ENCODE data around the gene PDE1A.
A peak's percentile ranks its signal among the peaks of the same experiment; 100 is the strongest.

PDE1A gene

GRCh38 chr2:182381225-182381624 lies 45.6 kb downstream of the PDE1A start:
- Histone ChIP-seq H3K9me3 (ENCODE audit: control insufficient read depth in 1 of 2, low read length in 2 of 2) (peaks cover 8 to 11% of the 10 kb centered on the region in 2 donors), H3K27ac (ENCODE audit: low read depth, low read length) (no peak overlapping the region), H3K9ac (ENCODE audit: low read depth in 1 of 2, low read length in 2 of 2) (no peak overlapping the region), H3K36me3 (ENCODE audit: control insufficient read depth in 1 of 2, insufficient read depth in 2 of 2, low read length in 2 of 2) (no peaks in the 10 kb centered on the region), H3K27me3 (ENCODE audit: control insufficient read depth in 1 of 2, insufficient read depth in 2 of 2, low read length in 2 of 2) (no peaks in the 10 kb centered on the region), H3K4me1 (ENCODE audit: control insufficient read depth in 1 of 2, insufficient read depth in 2 of 2, low read length in 2 of 2) (peaks cover 0 to 5% of the 10 kb centered on the region in 2 donors), H3K4me3 (ENCODE audit: low read depth in 1 of 2, low read length in 2 of 2) (no peak overlapping the region)

- Histone ChIP-seq H3K4me3 (ENCODE audit: low read depth in 1 of 2, low read length in 2 of 2) (no peak overlapping the region), H3K4me1 (ENCODE audit: control insufficient read depth in 1 of 2, insufficient read depth in 2 of 2, low read length in 2 of 2) (peaks cover 0 to 5% of the 10 kb centered on the region in 2 donors), H3K27me3 (ENCODE audit: control insufficient read depth in 1 of 2, insufficient read depth in 2 of 2, low read length in 2 of 2) (no peaks in the 10 kb centered on the region), H3K36me3 (ENCODE audit: control insufficient read depth in 1 of 2, insufficient read depth in 2 of 2, low read length in 2 of 2) (no peaks in the 10 kb centered on the region), H3K9me3 (ENCODE audit: control insufficient read depth in 1 of 2, low read length in 2 of 2) (peaks cover 8 to 9% of the 10 kb centered on the region in 2 donors), H3K9ac (ENCODE audit: low read depth in 1 of 2, low read length in 2 of 2) (no peak overlapping the region), H3K27ac (ENCODE audit: low read depth, low read length) (no peak overlapping the region)
Measured at GRCh38 chr2:182379241-182379640, 47.6 kb downstream of the PDE1A start.

GRCh38 chr2:182378759-182379158 lies 48.1 kb downstream of the PDE1A start:
- H3K27ac ChIP-seq (ENCODE audit: low read depth, low read length): no peak overlapping the region
- no peak overlapping the region for H3K9ac ChIP-seq (ENCODE audit: low read depth in 1 of 2, low read length in 2 of 2)
- H3K36me3 ChIP-seq (ENCODE audit: control insufficient read depth in 1 of 2, insufficient read depth in 2 of 2, low read length in 2 of 2): no peaks in the 10 kb centered on the region
- H3K27me3 ChIP-seq (ENCODE audit: control insufficient read depth in 1 of 2, insufficient read depth in 2 of 2, low read length in 2 of 2): no peaks in the 10 kb centered on the region
- H3K4me3 ChIP-seq (ENCODE audit: low read depth in 1 of 2, low read length in 2 of 2): no peak overlapping the region
- H3K9me3 ChIP-seq (ENCODE audit: control insufficient read depth in 1 of 2, low read length in 2 of 2): peaks cover 4 to 7% of the 10 kb centered on the region in 2 donors
- peaks cover 0 to 5% of the 10 kb centered on the region in 2 donors for H3K4me1 ChIP-seq (ENCODE audit: control insufficient read depth in 1 of 2, insufficient read depth in 2 of 2, low read length in 2 of 2)

- Histone ChIP-seq H3K9me3 (ENCODE audit: control insufficient read depth in 1 of 2, low read length in 2 of 2) (peaks cover 2 to 3% of the 10 kb centered on the region in 2 donors), H3K4me3 (ENCODE audit: low read depth in 1 of 2, low read length in 2 of 2) (no peak overlapping the region), H3K27ac (ENCODE audit: low read depth, low read length) (no peak overlapping the region), H3K36me3 (ENCODE audit: control insufficient read depth in 1 of 2, insufficient read depth in 2 of 2, low read length in 2 of 2) (no peaks in the 10 kb centered on the region), H3K27me3 (ENCODE audit: control insufficient read depth in 1 of 2, insufficient read depth in 2 of 2, low read length in 2 of 2) (no peaks in the 10 kb centered on the region), H3K4me1 (ENCODE audit: control insufficient read depth in 1 of 2, insufficient read depth in 2 of 2, low read length in 2 of 2) (peaks cover 0 to 10% of the 10 kb centered on the region in 2 donors), H3K9ac (ENCODE audit: low read depth in 1 of 2, low read length in 2 of 2) (no peak overlapping the region)
Measured at GRCh38 chr2:182377467-182377866, 49.4 kb downstream of the PDE1A start.

DNA sequence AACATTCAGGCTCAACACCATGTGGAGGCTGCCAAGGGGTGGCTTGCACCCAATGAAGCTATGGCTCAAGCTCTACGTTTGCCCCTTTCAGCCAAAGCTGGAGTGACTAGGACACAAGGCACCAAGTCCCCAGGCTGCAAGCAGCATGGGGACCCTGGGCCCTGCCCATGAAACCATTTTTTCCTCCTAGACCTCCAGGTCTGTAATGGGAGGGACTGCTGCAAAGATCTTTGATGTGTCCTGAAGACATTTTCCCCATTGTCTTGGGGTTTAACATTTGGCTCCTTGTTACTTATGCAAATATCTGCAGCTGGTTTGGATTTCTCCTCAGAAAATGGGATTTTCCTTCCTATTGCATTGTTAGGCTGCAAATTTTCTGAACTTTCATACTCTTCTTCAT lies 51.0 kb downstream of the PDE1A start:
- Histone ChIP-seq H3K4me3 (ENCODE audit: low read depth in 1 of 2, low read length in 2 of 2) (no peak overlapping the region), H3K9me3 (ENCODE audit: control insufficient read depth in 1 of 2, low read length in 2 of 2) (peaks cover 2 to 3% of the 10 kb centered on the region in 2 donors), H3K4me1 (ENCODE audit: control insufficient read depth in 1 of 2, insufficient read depth in 2 of 2, low read length in 2 of 2) (peaks cover 0 to 12% of the 10 kb centered on the region in 2 donors)

DNA sequence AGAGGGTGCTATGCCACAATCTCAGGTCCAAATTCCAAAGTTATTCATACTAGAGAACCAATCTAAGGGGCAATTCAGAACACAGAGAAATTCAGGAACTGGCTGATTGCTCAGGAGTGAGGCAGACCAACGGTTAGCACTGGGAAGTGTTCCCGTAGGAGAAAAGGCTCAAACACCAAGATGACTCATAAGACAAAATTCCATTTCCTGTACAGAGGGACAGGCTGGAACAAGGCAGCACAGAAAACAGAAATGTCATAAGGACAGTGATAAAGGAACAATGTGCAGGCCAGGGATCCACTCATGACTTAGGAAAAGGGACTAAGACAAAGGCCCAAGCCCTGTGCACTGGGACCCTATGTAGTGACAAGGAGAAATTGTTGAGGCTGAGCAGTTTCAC lies 54.2 kb downstream of the PDE1A start:
- Histone ChIP-seq H3K4me3 (ENCODE audit: low read depth in 1 of 2, low read length in 2 of 2) (peak overlapping the region in 1 of 2 donors; percentile 8), H3K27me3 (ENCODE audit: control insufficient read depth in 1 of 2, insufficient read depth in 2 of 2, low read length in 2 of 2) (no peaks in the 10 kb centered on the region), H3K9ac (ENCODE audit: low read depth in 1 of 2, low read length in 2 of 2) (no peak overlapping the region), H3K36me3 (ENCODE audit: control insufficient read depth in 1 of 2, insufficient read depth in 2 of 2, low read length in 2 of 2) (no peaks in the 10 kb centered on the region), H3K9me3 (ENCODE audit: control insufficient read depth in 1 of 2, low read length in 2 of 2) (peaks cover 2 to 3% of the 10 kb centered on the region in 2 donors), H3K27ac (ENCODE audit: low read depth, low read length) (no peak overlapping the region), H3K4me1 (ENCODE audit: control insufficient read depth in 1 of 2, insufficient read depth in 2 of 2, low read length in 2 of 2) (peaks cover 0 to 8% of the 10 kb centered on the region in 2 donors)

More for the DNA sequence above, 51.0 kb downstream of the PDE1A start:
- no peaks in the 10 kb centered on the region for H3K27me3 ChIP-seq (ENCODE audit: control insufficient read depth in 1 of 2, insufficient read depth in 2 of 2, low read length in 2 of 2)
- H3K36me3 ChIP-seq (ENCODE audit: control insufficient read depth in 1 of 2, insufficient read depth in 2 of 2, low read length in 2 of 2): no peaks in the 10 kb centered on the region
- no peak overlapping the region for H3K27ac ChIP-seq (ENCODE audit: low read depth, low read length)
- no peak overlapping the region for H3K9ac ChIP-seq (ENCODE audit: low read depth in 1 of 2, low read length in 2 of 2)

DNA sequence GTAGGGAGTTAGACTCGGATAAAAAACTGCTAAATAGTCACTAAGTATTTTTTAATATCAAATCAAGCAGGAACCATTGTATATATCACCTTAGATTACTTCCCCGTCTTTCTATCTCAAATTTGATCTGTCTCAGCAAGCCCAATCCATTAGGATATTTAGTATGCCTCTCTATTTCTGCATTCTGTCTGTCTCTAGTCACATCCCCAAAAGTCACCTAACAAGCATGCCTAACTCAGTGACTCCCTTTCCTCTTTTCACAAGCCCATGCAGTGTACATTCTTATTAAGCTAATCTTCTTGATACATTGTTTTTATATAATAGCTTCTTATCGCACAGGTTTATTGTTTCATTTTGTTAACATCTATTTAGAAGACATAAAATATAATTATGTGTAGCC lies 57.8 kb downstream of the PDE1A start:
- Histone ChIP-seq H3K9me3 (ENCODE audit: control insufficient read depth in 1 of 2, low read length in 2 of 2) (no peaks in the 10 kb centered on the region), H3K36me3 (ENCODE audit: control insufficient read depth in 1 of 2, insufficient read depth in 2 of 2, low read length in 2 of 2) (no peaks in the 10 kb centered on the region), H3K27me3 (ENCODE audit: control insufficient read depth in 1 of 2, insufficient read depth in 2 of 2, low read length in 2 of 2) (no peaks in the 10 kb centered on the region), H3K9ac (ENCODE audit: low read depth in 1 of 2, low read length in 2 of 2) (no peak overlapping the region), H3K4me3 (ENCODE audit: low read depth in 1 of 2, low read length in 2 of 2) (no peak overlapping the region), H3K4me1 (ENCODE audit: control insufficient read depth in 1 of 2, insufficient read depth in 2 of 2, low read length in 2 of 2) (peaks cover 0 to 8% of the 10 kb centered on the region in 2 donors), H3K27ac (ENCODE audit: low read depth, low read length) (no peak overlapping the region)

DNA sequence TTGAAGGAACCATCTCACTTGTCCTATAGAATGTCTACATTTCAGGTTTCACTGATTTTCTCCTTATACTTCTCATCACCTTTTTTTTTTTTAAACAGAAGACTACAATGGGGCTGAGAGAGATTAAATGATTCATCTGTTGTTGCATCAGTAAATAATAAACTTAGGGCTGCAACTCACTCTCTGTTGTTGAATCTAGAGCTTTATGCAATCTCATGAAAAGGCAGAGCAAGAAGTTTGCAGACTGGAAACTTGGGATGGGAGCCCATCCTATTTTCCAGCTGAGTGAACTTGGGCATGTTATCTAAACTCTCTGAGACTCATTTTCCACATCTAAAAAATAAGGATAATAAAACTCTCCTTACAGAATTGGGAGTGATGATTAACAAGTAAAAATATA lies 58.4 kb downstream of the PDE1A start:
- H3K4me1 ChIP-seq (ENCODE audit: control insufficient read depth in 1 of 2, insufficient read depth in 2 of 2, low read length in 2 of 2): peaks cover 0 to 8% of the 10 kb centered on the region in 2 donors
- H3K27me3 ChIP-seq (ENCODE audit: control insufficient read depth in 1 of 2, insufficient read depth in 2 of 2, low read length in 2 of 2): no peaks in the 10 kb centered on the region
- H3K27ac ChIP-seq (ENCODE audit: low read depth, low read length): no peak overlapping the region
- no peaks in the 10 kb centered on the region for H3K9me3 ChIP-seq (ENCODE audit: control insufficient read depth in 1 of 2, low read length in 2 of 2)
- no peaks in the 10 kb centered on the region for H3K36me3 ChIP-seq (ENCODE audit: control insufficient read depth in 1 of 2, insufficient read depth in 2 of 2, low read length in 2 of 2)
- H3K4me3 ChIP-seq (ENCODE audit: low read depth in 1 of 2, low read length in 2 of 2): no peak overlapping the region
- H3K9ac ChIP-seq (ENCODE audit: low read depth in 1 of 2, low read length in 2 of 2): no peak overlapping the region

DNA sequence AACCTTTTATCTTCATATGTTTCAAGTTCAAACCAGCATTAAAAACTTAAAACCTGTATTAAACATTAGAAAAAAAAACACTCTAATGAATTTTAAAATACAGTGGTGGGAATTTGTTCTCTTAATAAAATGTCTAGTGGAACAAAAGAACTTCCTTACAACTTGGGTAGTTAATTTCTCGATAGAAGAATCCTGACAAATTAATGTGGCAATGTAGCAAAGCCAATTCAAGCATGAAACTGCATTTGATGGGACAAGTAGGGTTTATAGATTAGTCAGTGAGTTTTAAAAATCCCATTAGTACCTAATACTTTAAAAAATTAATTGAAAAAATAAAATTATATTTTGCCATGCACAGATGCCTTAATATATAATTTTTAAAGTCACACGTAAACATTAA lies 59.4 kb downstream of the PDE1A start:
- Histone ChIP-seq H3K4me1 (ENCODE audit: control insufficient read depth in 1 of 2, insufficient read depth in 2 of 2, low read length in 2 of 2) (peaks cover 0 to 2% of the 10 kb centered on the region in 2 donors), H3K27me3 (ENCODE audit: control insufficient read depth in 1 of 2, insufficient read depth in 2 of 2, low read length in 2 of 2) (no peaks in the 10 kb centered on the region), H3K9ac (ENCODE audit: low read depth in 1 of 2, low read length in 2 of 2) (no peak overlapping the region), H3K4me3 (ENCODE audit: low read depth in 1 of 2, low read length in 2 of 2) (no peak overlapping the region), H3K9me3 (ENCODE audit: control insufficient read depth in 1 of 2, low read length in 2 of 2) (no peaks in the 10 kb centered on the region), H3K36me3 (ENCODE audit: control insufficient read depth in 1 of 2, insufficient read depth in 2 of 2, low read length in 2 of 2) (no peaks in the 10 kb centered on the region), H3K27ac (ENCODE audit: low read depth, low read length) (no peak overlapping the region)

GRCh38 chr2:182366628-182367027 lies 60.2 kb downstream of the PDE1A start:
- Histone ChIP-seq H3K4me3 (ENCODE audit: low read depth in 1 of 2, low read length in 2 of 2) (no peak overlapping the region), H3K36me3 (ENCODE audit: control insufficient read depth in 1 of 2, insufficient read depth in 2 of 2, low read length in 2 of 2) (no peaks in the 10 kb centered on the region), H3K9me3 (ENCODE audit: control insufficient read depth in 1 of 2, low read length in 2 of 2) (no peaks in the 10 kb centered on the region), H3K27me3 (ENCODE audit: control insufficient read depth in 1 of 2, insufficient read depth in 2 of 2, low read length in 2 of 2) (no peaks in the 10 kb centered on the region), H3K4me1 (ENCODE audit: control insufficient read depth in 1 of 2, insufficient read depth in 2 of 2, low read length in 2 of 2) (no peaks in the 10 kb centered on the region), H3K27ac (ENCODE audit: low read depth, low read length) (no peak overlapping the region), H3K9ac (ENCODE audit: low read depth in 1 of 2, low read length in 2 of 2) (no peak overlapping the region)

- Histone ChIP-seq H3K27ac (ENCODE audit: low read depth, low read length) (no peak overlapping the region), H3K9me3 (ENCODE audit: control insufficient read depth in 1 of 2, low read length in 2 of 2) (no peaks in the 10 kb centered on the region), H3K4me1 (ENCODE audit: control insufficient read depth in 1 of 2, insufficient read depth in 2 of 2, low read length in 2 of 2) (no peaks in the 10 kb centered on the region), H3K4me3 (ENCODE audit: low read depth in 1 of 2, low read length in 2 of 2) (no peak overlapping the region), H3K36me3 (ENCODE audit: control insufficient read depth in 1 of 2, insufficient read depth in 2 of 2, low read length in 2 of 2) (no peaks in the 10 kb centered on the region), H3K27me3 (ENCODE audit: control insufficient read depth in 1 of 2, insufficient read depth in 2 of 2, low read length in 2 of 2) (no peaks in the 10 kb centered on the region), H3K9ac (ENCODE audit: low read depth in 1 of 2, low read length in 2 of 2) (no peak overlapping the region)
Measured at GRCh38 chr2:182365855-182366254, 61.0 kb downstream of the PDE1A start.
